Lower leg skin (tissue), 3 donors: ENCODE measurements around the gene CARD10.

ENCODE experiments used
- CTCF ChIP-seq, 3 donors: fragments of 450-650 bp; IDR thresholded peaks; one replicate each; pipeline ENCODE4 v1.5.1; 2016; ENCODE audit warnings: antibody characterized with exemption in 3 of 3, mild to moderate bottlenecking in 3 of 3, moderate library complexity in 2 of 3
- POLR2A ChIP-seq, 2 donors: fragments of 450-650 bp; IDR thresholded peaks; one replicate each; pipeline ENCODE4 v1.6.1; 2016 to 2017; ENCODE audit warnings: antibody characterized with exemption in 2 of 2, mild to moderate bottlenecking in 1 of 2, moderate library complexity in 1 of 2

GRCh38 chr22:37471727-37472417 lies 47.3 kb downstream of the CARD10 start:
- TF ChIP-seq CTCF (IDR thresholded peaks at IDR 0.05) (no peak), POLR2A (IDR thresholded peaks at IDR 0.05) (no peak)
